PC-3 (cell line): ENCODE data around the gene NHS.

ENCODE experiments used
- CTCF ChIP-seq: fragments of 300-600 bp; sonication (generic); conservative IDR thresholded peaks from 2 replicates; pipeline ENCODE4 v1.5.1; 2017; ENCODE audit warnings: antibody characterized with exemption, low read depth, mild to moderate bottlenecking, low read length
- EZH2phosphoT487 ChIP-seq: fragments of 300-600 bp; sonication (generic); IDR thresholded peaks from 2 replicates; pipeline ENCODE4 v1.6.1; 2018; ENCODE audit warnings: mild to moderate bottlenecking, antibody characterized with exemption, low read length, borderline replicate concordance

GRCh38 chrX:17521871-17522693, 147.1 kb downstream of the NHS start:
- TF ChIP-seq CTCF (no peak), EZH2phosphoT487 (no peak)
